ENCODE measurements around the gene TMEM128. TPM values are rescaled to one million over a fixed set of nuclear protein-coding genes. Genes with fewer than 3 reads are reported as not detected.
A peak's percentile ranks its signal among the peaks of the same experiment; 100 is the strongest.

Gene TMEM128
- total and polyA plus RNA-seq, 2 of the 13 experiments (the other 11 are each of a cell fraction or from before 2014, with no cell fraction given): 19.4 to 27.9 TPM

GRCh38 chr4:4248029-4248884 is at the start of gene TMEM128 (continued):
- TF ChIP-seq ATF5 (CRISPR knock-in tag; IDR thresholded peaks at IDR 0.05; ENCODE audit: low read depth) (0 out of 2 replicates have a peak, but pooled peaks have one; percentile 61), ZBTB14 (CRISPR knock-in tag; IDR thresholded peaks at IDR 0.05) (no peak; the same call in 1 of the 2 replicates), NR0B2 (CRISPR knock-in tag; IDR thresholded peaks at IDR 0.05) (peak; percentile 85), ZNF333 (CRISPR knock-in tag; IDR thresholded peaks at IDR 0.05; ENCODE audit: borderline replicate concordance) (peak; percentile 69; the same call in 1 of the 2 replicates), AKAP8 (CRISPR knock-in tag; IDR thresholded peaks at IDR 0.05) (0 out of 2 replicates have a peak, but pooled peaks have one; percentile 16), ZNF317 (CRISPR knock-in tag; IDR thresholded peaks at IDR 0.05) (peak; percentile 75; the same call in 1 of the 2 replicates), ZNF12 (CRISPR knock-in tag; IDR thresholded peaks at IDR 0.05) (no peak; the same call in 1 of the 2 replicates), SNAPC5 (CRISPR knock-in tag; IDR thresholded peaks at IDR 0.05; ENCODE audit: borderline replicate concordance) (no peak), ARNTL (CRISPR knock-in tag; IDR thresholded peaks at IDR 0.05) (0 out of 2 replicates have a peak, but pooled peaks have one; percentile 8), FOSL1 (CRISPR knock-in tag; IDR thresholded peaks at IDR 0.05; ENCODE audit: borderline replicate concordance) (peak; percentile 27; the same call in 1 of the 2 replicates), ZNF160 (CRISPR knock-in tag; IDR thresholded peaks at IDR 0.05) (0 out of 2 replicates have a peak, but pooled peaks have one; percentile 54), RXRB (CRISPR knock-in tag; IDR thresholded peaks at IDR 0.05; ENCODE audit: borderline replicate concordance) (peak; percentile 58), CEBPG (CRISPR knock-in tag; IDR thresholded peaks at IDR 0.05) (peak; percentile 56; the same call in 1 of the 2 replicates), MATR3 (CRISPR knock-in tag; IDR thresholded peaks at IDR 0.05) (no peak), MXD3 (CRISPR knock-in tag; IDR thresholded peaks at IDR 0.05) (peak; percentile 71), TAF15 (IDR thresholded peaks at IDR 0.05; ENCODE audit: low read depth, low read length, poor library complexity, severe bottlenecking) (no peak), ZNF652 (CRISPR knock-in tag; IDR thresholded peaks at IDR 0.05; ENCODE audit: borderline replicate concordance, low read depth) (no peak), PCBP2 (optimal IDR thresholded peaks at IDR 0.05; ENCODE audit: low read depth, low read length, poor library complexity, severe bottlenecking) (no peak), NKX3-1 (CRISPR knock-in tag; IDR thresholded peaks at IDR 0.05) (0 out of 2 replicates have a peak, but pooled peaks have one; percentile 48), SP4 (CRISPR knock-in tag; IDR thresholded peaks at IDR 0.05) (peak; percentile 72), DMTF1 (CRISPR knock-in tag; IDR thresholded peaks at IDR 0.05) (no peak), BRD4 (CRISPR knock-in tag; IDR thresholded peaks at IDR 0.05) (peak; percentile 94; the same call in 1 of the 2 replicates), PHB2 (IDR thresholded peaks at IDR 0.05; ENCODE audit: partially characterized antibody) (no peak), FOXJ3 (CRISPR knock-in tag; IDR thresholded peaks at IDR 0.05; ENCODE audit: borderline replicate concordance) (no peak)

Measured in HepG2 (cell line).